Embryonic facial prominence (tissue), 1 donor: Measurements from ENCODE around the gene CNGA1.

ENCODE experiments used
- DNase-seq: peaks from one replicate; pipeline ENCODE4 v3.0.0-alpha.2; 2016; ENCODE audit errors: extremely low spot score

The CNGA1 gene

GRCh38 chr4:47899639-47900038 is 116.8 kb downstream of the CNGA1 start:
- DNase-seq = no peak

GRCh38 chr4:47891928-47892327 is 124.6 kb downstream of the CNGA1 start:
- no peak for DNase-seq
